ENCODE results near the gene S100A3. TPM values are rescaled to one million over a fixed set of nuclear protein-coding genes. Genes with fewer than 3 reads are reported as not detected.

Gene S100A3
- polyA plus RNA-seq, 2 of the 4 experiments (the other 2 are of a cell fraction): 25.0 to 74.0 TPM

- no peak for TF ChIP-seq EP300 (IDR thresholded peaks at IDR 0.05)
Measured at GRCh38 chr1:153539395-153540093, 9.5 kb downstream of the S100A3 start (continued).

GRCh38 chr1:153538315-153538821 lies 10.7 kb downstream of the S100A3 start:
- Histone ChIP-seq H3K9me3 (no peaks in the 10 kb centered on the region), H3K4me2 (0 out of 3 replicates have a peak overlapping the region, but pooled peaks have one; percentile 4), H3K27ac (peak overlapping the region; percentile 46 to 100; a peak in 5 of 6 replicates), H3K4me1 (peaks cover 52% of the 10 kb centered on the region), H3K4me3 (no peak overlapping the region)
- no peak for TF ChIP-seq HDAC2 (IDR thresholded peaks at IDR 0.05)
- no peak for TF ChIP-seq EHMT2 (IDR thresholded peaks at IDR 0.05; ENCODE audit: low read depth)
- TF ChIP-seq MAZ (IDR thresholded peaks at IDR 0.05; ENCODE audit: borderline replicate concordance, low read depth, low read length): no peak
- no peak for TF ChIP-seq HMGXB4 (CRISPR knock-in tag; IDR thresholded peaks at IDR 0.05; ENCODE audit: borderline replicate concordance)
- TF ChIP-seq PBX3 (IDR thresholded peaks at IDR 0.05): no peak
- peak; percentile 41; the same call in 1 of the 2 replicates for TF ChIP-seq USF2 (IDR thresholded peaks at IDR 0.05)
- TF ChIP-seq SMC3 (IDR thresholded peaks at IDR 0.05): no peak
- TF ChIP-seq MAX (IDR thresholded peaks at IDR 0.05): no peak
- no peak for FAIRE-seq
- ATAC-seq: no peak
- WGBS (ENCODE audit: missing lambda C conversion rate): 67% methylated on average over 6 of the region's 6 CpGs
- no peak for DNase-seq (ENCODE audit: low read depth in 1 of 2, low spot score in 1 of 2)
- ChIA-PET POLR2A (interaction anchor here (1.1 kb wide), 1 partner anchor 28 kb away, joined by 3 read pairs; no protein-coding TSS in a partner anchor), CTCF (interaction anchor here (1.3 to 18.2 kb wide), 3 partner anchors 32 to 185 kb away, joined by 3 to 471 read pairs (median 63); partner anchors contain the start of genes S100A1 and S100A13)

- DNase-seq (ENCODE audit: low read depth in 1 of 2, low spot score in 1 of 2) (no peak), ATAC-seq (no peak), FAIRE-seq (no peak)
- ChIA-PET POLR2A (interaction anchor here (6.3 to 7.0 kb wide), 2 partner anchors 9 to 31 kb away, joined by 102 to 114 read pairs; partner anchors contain the start of genes S100A3 and S100A4), CTCF (interaction anchor here (1.3 to 18.2 kb wide), 3 partner anchors 33 to 184 kb away, joined by 3 to 471 read pairs (median 63); partner anchors contain the start of genes S100A1 and S100A13)
- Histone ChIP-seq H3K9me3 (no peaks in the 10 kb centered on the region), H3K4me2 (no peak overlapping the region), H3K4me3 (no peak overlapping the region), H3K27ac (peak overlapping the region; percentile 98 to 100; a peak in 5 of 6 replicates), H3K4me1 (peaks cover 51% of the 10 kb centered on the region)
- TF ChIP-seq ZFP36 (IDR thresholded peaks at IDR 0.05; ENCODE audit: borderline replicate concordance, partially characterized antibody) (no peak), CHD4 (IDR thresholded peaks at IDR 0.05; ENCODE audit: borderline replicate concordance) (no peak), SMC3 (IDR thresholded peaks at IDR 0.05) (no peak), NFE2L2 (conservative IDR thresholded peaks at IDR 0.05; ENCODE audit: low read length) (no peak)
- WGBS (ENCODE audit: missing lambda C conversion rate): 97% methylated on average over 6 of the region's 6 CpGs
Measured at GRCh38 chr1:153537376-153537730, 11.7 kb downstream of the S100A3 start.

GRCh38 chr1:153536671-153537375 lies 12.2 kb downstream of the S100A3 start:
- TF ChIP-seq ESRRA (IDR thresholded peaks at IDR 0.05; ENCODE audit: borderline replicate concordance, low read length): no peak
- TF ChIP-seq CBX2 (IDR thresholded peaks at IDR 0.05; ENCODE audit: borderline replicate concordance, low read depth): no peak
- no peak for TF ChIP-seq JUN (IDR thresholded peaks at IDR 0.05)
- TF ChIP-seq HDAC2 (IDR thresholded peaks at IDR 0.05): no peak
- no peak for TF ChIP-seq NR3C1 (IDR thresholded peaks at IDR 0.05)
- TF ChIP-seq RNF2 (IDR thresholded peaks at IDR 0.05; ENCODE audit: borderline replicate concordance, low read depth): no peak
- no peak for TF ChIP-seq E2F6 (IDR thresholded peaks at IDR 0.05; ENCODE audit: borderline replicate concordance, low read depth)
- peak; percentile 11; the same call in 1 of the 2 replicates for TF ChIP-seq POLR2A (IDR thresholded peaks at IDR 0.05; ENCODE audit: low read length)
- FAIRE-seq (no peak), ATAC-seq (no peak), DNase-seq (ENCODE audit: low read depth in 1 of 2, low spot score in 1 of 2) (peak in 1 of 2 experiments; percentile 64)
- Histone ChIP-seq H3K4me2 (peak overlapping the region; percentile 97), H3K27ac (peak overlapping the region; percentile 98 to 100), H3K4me1 (peaks cover 51% of the 10 kb centered on the region), H3K9me3 (no peaks in the 10 kb centered on the region), H3K4me3 (peak overlapping the region; percentile 68)
- POLR2A ChIA-PET: interaction anchor here (1.3 to 7.0 kb wide), 5 partner anchors 9 to 122 kb away, joined by 3 to 114 read pairs (median 96); partner anchors contain the start of genes CHTOP, S100A2, S100A3 and S100A4
- CTCF ChIA-PET: interaction anchor here (0.6 to 18.2 kb wide), 7 partner anchors 8 to 441 kb away, joined by 3 to 471 read pairs (median 110); partner anchors contain the start of genes JTB, S100A1, S100A13 and S100A2
- 74% methylated on average over 9 of the region's 9 CpGs for WGBS (ENCODE audit: missing lambda C conversion rate)

Data from A549 (cell line).